ENCODE data around the gene NKPD1.

NKPD1 gene

DNA sequence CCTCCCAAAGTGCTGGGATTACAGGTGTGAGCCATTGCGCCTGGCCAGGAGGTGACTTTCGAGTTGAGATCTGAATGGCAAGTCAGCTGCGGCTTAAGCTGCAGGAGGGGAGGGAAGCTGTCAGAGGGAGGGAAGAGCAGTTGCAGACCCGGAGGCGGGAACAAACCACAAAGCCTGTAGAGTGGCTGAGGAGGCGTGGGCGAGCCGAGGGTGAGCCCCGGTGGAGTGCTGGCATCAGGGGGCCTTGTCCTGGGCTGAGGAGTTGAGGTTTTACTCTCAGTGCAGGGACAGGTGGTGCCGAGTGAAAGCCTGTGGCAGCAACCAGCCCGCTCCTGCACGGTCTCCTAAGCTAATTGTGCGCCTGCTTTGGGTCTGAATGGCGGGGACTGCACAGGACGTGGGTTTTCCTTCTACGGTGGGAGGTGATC lies 43.6 kb downstream of the NKPD1 start:
- DNase-seq (ENCODE audit: low read depth), result no peak

DNA sequence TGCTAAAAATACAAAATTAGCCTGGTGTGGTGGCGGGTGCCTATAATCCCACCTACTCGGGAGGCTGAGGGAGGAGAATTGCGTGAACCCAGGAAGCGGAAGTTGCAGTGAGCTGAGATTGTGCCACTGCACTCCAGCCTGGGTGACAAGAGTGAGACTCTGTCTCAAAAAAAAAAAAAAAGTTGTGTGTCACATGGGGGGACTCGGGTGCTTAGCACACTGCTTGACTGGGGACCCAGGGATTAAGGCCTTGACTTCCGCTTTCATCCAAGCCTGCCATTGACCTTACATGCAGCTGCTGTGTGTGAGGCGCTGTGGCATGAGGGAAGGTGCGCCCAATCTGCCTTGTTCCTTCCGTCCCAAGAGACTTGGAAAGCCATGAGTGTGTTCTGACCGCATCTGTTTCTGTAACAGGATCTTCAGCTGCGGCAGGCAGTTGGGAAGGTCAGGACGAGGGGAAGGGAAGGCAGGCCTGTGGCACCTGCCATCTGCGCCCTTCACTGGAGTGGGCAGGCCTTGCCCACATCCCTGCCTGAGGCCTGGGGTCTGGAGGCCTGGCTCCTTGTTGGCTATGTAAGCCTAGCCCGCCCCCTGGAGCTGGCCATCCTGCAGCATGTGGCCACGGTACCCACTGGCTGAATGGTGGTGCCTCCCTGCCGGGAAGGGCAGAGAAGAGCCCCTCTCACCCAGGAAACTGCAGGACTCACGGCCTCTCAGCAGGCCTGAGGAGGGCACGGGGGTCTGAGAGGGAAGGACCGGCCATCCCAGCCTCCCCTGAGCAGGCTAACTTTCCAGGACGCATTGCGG lies 44.8 kb downstream of the NKPD1 start:
- DNase-seq (ENCODE audit: low read depth), result no peak

DNA sequence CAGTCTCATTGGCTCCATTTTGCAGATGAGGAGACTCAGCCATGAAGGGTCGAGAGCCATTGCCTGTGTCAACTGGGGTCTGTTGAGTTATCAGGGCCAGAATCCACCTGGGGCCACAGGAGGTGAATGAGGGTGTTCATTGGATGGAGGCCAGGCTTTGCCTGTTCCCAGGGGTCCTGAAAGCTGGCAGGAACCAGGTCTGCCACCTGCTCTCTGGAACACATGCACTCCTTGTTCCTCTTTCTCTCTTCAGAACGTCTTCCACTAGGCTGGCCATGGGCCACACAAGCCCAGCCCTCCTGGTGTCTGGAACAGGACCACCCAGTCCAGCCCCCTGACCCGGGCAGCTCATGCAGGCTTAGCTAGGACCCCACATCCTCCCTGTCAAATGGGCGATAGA lies 46.7 kb downstream of the NKPD1 start:
- DNase-seq (ENCODE audit: low read depth), result no peak

GRCh38 chr19:45113628-45114027 lies 47.2 kb downstream of the NKPD1 start:
- no peak for DNase-seq (ENCODE audit: low read depth)

- no peak for DNase-seq (ENCODE audit: low read depth)
Measured at GRCh38 chr19:45112111-45112827, 48.5 kb downstream of the NKPD1 start.

All from HS-5 (cell line).